NT2/D1 (cell line): ENCODE measurements around the gene ALKBH6.

Experiments used
- SUZ12 ChIP-seq: IDR thresholded peaks from 2 replicates; pipeline ENCODE4 v1.6.1; 2011; ENCODE audit not compliant: insufficient read length, insufficient read depth; ENCODE audit errors: extremely low read depth
- ZNF274 ChIP-seq: IDR thresholded peaks from 2 replicates; pipeline ENCODE4 v1.6.1; 2011; ENCODE audit warnings: mild to moderate bottlenecking, low read depth, low read length

DNA sequence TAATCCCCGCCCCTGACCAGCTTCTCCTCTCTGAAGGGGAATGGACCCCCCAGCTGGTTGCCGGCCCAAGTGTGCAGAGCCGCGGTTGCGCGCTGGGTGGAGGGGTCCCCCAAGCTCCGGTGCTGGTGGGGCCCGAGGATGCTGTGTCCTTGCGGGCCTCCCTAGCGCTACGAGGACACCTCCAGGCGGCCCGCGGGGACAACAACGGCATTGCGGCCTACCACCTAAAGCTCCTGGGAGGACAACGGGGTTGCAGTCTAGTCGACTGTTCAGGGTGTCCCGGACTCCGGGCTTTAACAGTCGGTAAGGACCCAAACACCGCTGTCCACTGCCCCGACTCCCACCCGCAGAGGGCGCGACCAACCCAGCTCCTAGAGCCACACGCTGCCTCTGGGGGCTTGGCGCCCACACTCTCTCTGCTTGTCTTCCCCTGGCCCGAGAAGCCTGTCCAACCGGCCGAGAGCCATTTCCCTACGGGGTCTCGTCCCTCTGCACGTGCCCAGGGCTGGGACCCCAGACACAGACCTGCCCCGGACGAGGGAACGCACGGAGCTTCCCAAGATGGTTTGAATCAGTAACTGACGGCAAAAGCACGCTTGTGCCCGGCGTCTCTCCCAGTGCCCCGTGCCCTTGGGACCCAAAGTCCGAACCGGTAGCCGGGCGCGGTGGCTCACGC, 20.0 kb downstream of the ALKBH6 start:
- no peak for TF ChIP-seq SUZ12
- no peak for TF ChIP-seq ZNF274
